CD4-positive, CD25-positive, alpha-beta regulatory T cell (primary cell): Measurements from ENCODE around the gene AFF1. TPM values are rescaled to one million over a fixed set of nuclear protein-coding genes. Genes with fewer than 3 reads are reported as not detected.
"Not testable (repeated sequence)": the region's sequence is repeated elsewhere in the genome, so short reads cannot be mapped to it uniquely, and the experiment has no call there.

Source experiments
- ATAC-seq, 2 donors: fragments of 150-1000 bp; cut with Tn5 transposase; one replicate each; pipeline ENCODE4 v1.10.0; 2021; ENCODE audit warnings: low read depth in 2 of 2, moderate number of reproducible peaks in 2 of 2, moderate library complexity in 1 of 2
- DNase-seq, 3 donors: peaks; one replicate each; pipeline versions ENCODE4 v3.0.0 to v3.0.0-alpha.2; 2012 to 2022; ENCODE audit warnings: mixed read lengths in 1 of 3
- H3K27ac ChIP-seq: one replicate; pipeline ENCODE4 v1.7.0; 2013; ENCODE audit warnings: mild to moderate bottlenecking, low read length; ENCODE audit not compliant: insufficient read depth, poor library complexity, severe bottlenecking
- H3K27me3 ChIP-seq: one replicate; pipeline ENCODE4 v1.7.0; 2013; ENCODE audit warnings: low read length; ENCODE audit not compliant: control insufficient read depth, insufficient read depth
- H3K36me3 ChIP-seq: one replicate; pipeline ENCODE4 v1.7.0; 2013; ENCODE audit warnings: mild to moderate bottlenecking, low read length, moderate library complexity; ENCODE audit not compliant: control insufficient read depth, insufficient read depth
- H3K4me1 ChIP-seq: 2 replicates; pipeline ENCODE4 v1.7.0; 2013; ENCODE audit warnings: mild to moderate bottlenecking, low read length; ENCODE audit not compliant: insufficient read depth, control insufficient read depth, poor library complexity, severe bottlenecking
- H3K4me3 ChIP-seq: one replicate; pipeline ENCODE4 v1.7.0; 2013; ENCODE audit warnings: low read depth, mild to moderate bottlenecking, low read length, moderate library complexity
- H3K9me3 ChIP-seq, 2 experiments: 1 replicate in 1 of 2; 2 replicates in 1 of 2; pipeline ENCODE4 v1.7.0; 2013; ENCODE audit warnings: low read length in 2 of 2, mild to moderate bottlenecking in 1 of 2, moderate library complexity in 1 of 2; ENCODE audit not compliant: control insufficient read depth in 2 of 2
- H3K27ac Mint-ChIP-seq, 3 donors: one replicate each; pipeline ENCODE4 v1.8.0; 2020 to 2022; ENCODE audit warnings: mild to moderate bottlenecking in 3 of 3, mixed read lengths in 3 of 3, moderate library complexity in 2 of 3
- H3K27me3 Mint-ChIP-seq: one replicate; pipeline ENCODE4 v1.8.0; 2022; ENCODE audit warnings: mild to moderate bottlenecking, mixed read lengths
- H3K36me3 Mint-ChIP-seq: one replicate; pipeline ENCODE4 v1.8.0; 2020; ENCODE audit warnings: mixed read lengths
- H3K4me1 Mint-ChIP-seq, 4 donors: one replicate each; pipeline ENCODE4 v1.8.0; 2020 to 2022; ENCODE audit warnings: mixed read lengths in 4 of 4, mild to moderate bottlenecking in 1 of 4
- H3K4me3 Mint-ChIP-seq, 4 donors: one replicate each; pipeline ENCODE4 v1.8.0; 2020 to 2022; ENCODE audit warnings: mild to moderate bottlenecking in 4 of 4, mixed read lengths in 4 of 4, moderate library complexity in 3 of 4
- H3K9me3 Mint-ChIP-seq, 7 donors: one replicate each; pipeline ENCODE4 v1.8.0; 2020 to 2022; ENCODE audit warnings: mixed read lengths in 7 of 7, mild to moderate bottlenecking in 3 of 7, moderate library complexity in 2 of 7
- polyA plus RNA-seq, 4 donors: library from polyadenylated mRNA; unstranded; fragments of 300-500 nt; fragmentation: Illumina TruSeq; gene quantifications; one replicate each; pipeline ENCODE4 v1.2.3, GENCODE V29; 2021
- total RNA-seq: library from RNA; stranded (reverse); gene quantifications from one replicate; pipeline ENCODE4 v1.2.3, GENCODE V29; 2022

Gene AFF1
- total and polyA plus RNA-seq, 5 donors from 2014 or later = 18.1 to 122 (median 37.4) TPM

GRCh38 chr4:87080462-87080861 is 145.7 kb downstream of the AFF1 start:
- no peaks in the 10 kb centered on the region for H3K9me3 Mint-ChIP-seq
- H3K27ac ChIP-seq = no peak overlapping the region
- H3K4me1 Mint-ChIP-seq = peaks cover 35 to 54% (median 42%) of the 10 kb centered on the region in 4 donors
- H3K4me1 ChIP-seq = no peaks in the 10 kb centered on the region
- H3K27me3 Mint-ChIP-seq = no peaks in the 10 kb centered on the region
- no peak overlapping the region for H3K4me3 ChIP-seq
- H3K36me3 Mint-ChIP-seq = peaks cover 9% of the 10 kb centered on the region
- H3K36me3 ChIP-seq = peaks cover 9% of the 10 kb centered on the region
- peak overlapping the region in 1 of 3 donors; percentile 67 for H3K27ac Mint-ChIP-seq
- ATAC-seq = no peak
- H3K4me3 Mint-ChIP-seq = no peak overlapping the region
- no peaks in the 10 kb centered on the region for H3K9me3 ChIP-seq
- DNase-seq = no peak
- no peaks in the 10 kb centered on the region for H3K27me3 ChIP-seq

GRCh38 chr4:87081826-87082225 is 147.0 kb downstream of the AFF1 start:
- Histone ChIP-seq H3K27ac (no peak overlapping the region), H3K4me1 (no peaks in the 10 kb centered on the region), H3K9me3 (no peaks in the 10 kb centered on the region), H3K4me3 (no peak overlapping the region), H3K36me3 (peaks cover 17% of the 10 kb centered on the region), H3K27me3 (no peaks in the 10 kb centered on the region)
- ATAC-seq (no peak), DNase-seq (no peak)
- H3K4me3 Mint-ChIP-seq = no peak overlapping the region
- H3K36me3 Mint-ChIP-seq = peaks cover 14% of the 10 kb centered on the region
- no peaks in the 10 kb centered on the region for H3K9me3 Mint-ChIP-seq
- H3K4me1 Mint-ChIP-seq = peaks cover 23 to 50% (median 35%) of the 10 kb centered on the region in 4 donors
- peak overlapping the region in 1 of 3 donors; percentile 14 for H3K27ac Mint-ChIP-seq
- H3K27me3 Mint-ChIP-seq = no peaks in the 10 kb centered on the region

DNA sequence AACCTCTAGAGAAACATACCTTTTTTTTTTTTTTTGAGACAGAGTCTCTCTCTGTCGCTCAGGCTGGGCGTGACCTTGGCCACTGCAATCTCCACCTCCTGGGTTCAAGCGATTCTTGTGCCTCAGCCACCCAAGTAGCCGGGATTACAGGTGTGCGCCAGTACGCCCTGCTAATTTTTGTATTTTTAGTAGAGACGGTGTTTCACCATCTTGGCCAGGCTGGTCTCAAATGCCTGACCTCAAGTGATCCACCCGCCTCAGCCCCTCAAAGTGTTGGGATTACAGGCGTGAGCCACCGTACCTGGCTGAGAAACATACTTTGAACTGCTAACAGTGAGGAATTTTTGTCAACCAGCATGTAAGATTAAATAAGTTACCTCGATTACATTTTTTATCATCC is 150.9 kb downstream of the AFF1 start:
- not testable (repeated sequence) for H3K27ac Mint-ChIP-seq

DNA sequence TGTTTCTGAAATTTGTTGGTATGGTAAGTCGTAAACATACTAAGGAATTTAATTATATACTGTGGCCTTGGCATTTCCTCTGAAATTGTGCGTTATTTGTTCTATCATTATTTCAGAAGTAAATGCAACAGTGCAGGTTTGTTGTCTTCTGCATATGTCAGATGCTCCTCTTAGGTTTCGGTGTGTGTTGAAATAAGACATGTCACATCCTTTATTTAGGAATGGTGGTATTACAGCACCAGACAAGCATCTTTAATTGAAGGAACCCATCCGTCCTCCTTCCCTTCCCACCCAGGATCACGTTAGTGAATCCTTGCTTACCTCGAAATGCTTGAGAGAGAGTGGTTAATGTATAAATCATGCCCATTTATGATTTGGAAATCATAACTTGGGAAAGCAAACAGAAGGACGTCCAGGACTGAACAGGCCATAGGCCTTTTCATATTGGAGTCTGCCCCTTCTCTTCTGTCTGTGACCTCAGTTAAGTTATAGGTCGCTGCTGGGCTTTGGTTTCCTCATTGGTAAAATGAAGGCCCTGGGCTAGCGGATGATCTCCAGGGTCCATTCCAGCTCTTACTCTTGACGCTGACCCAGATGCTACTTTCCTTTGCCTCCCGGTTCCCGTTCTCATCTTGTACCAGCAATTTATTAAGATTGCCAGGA is 151.5 kb downstream of the AFF1 start:
- Mint-ChIP-seq H3K36me3 (peaks cover 23% of the 10 kb centered on the region), H3K4me3 (no peak overlapping the region), H3K4me1 (peaks cover 24 to 30% (median 27%) of the 10 kb centered on the region in 4 donors), H3K27ac (peak overlapping the region in 1 of 3 donors; percentile 64), H3K27me3 (no peaks in the 10 kb centered on the region), H3K9me3 (no peaks in the 10 kb centered on the region)
- no peak overlapping the region for H3K27ac ChIP-seq
- no peaks in the 10 kb centered on the region for H3K4me1 ChIP-seq
- no peak overlapping the region for H3K4me3 ChIP-seq
- no peaks in the 10 kb centered on the region for H3K27me3 ChIP-seq
- no peak for DNase-seq
- H3K9me3 ChIP-seq = no peaks in the 10 kb centered on the region
- H3K36me3 ChIP-seq = peaks cover 30% of the 10 kb centered on the region
- ATAC-seq = no peak

More for the DNA sequence above, 150.9 kb downstream of the AFF1 start:
- H3K4me3 ChIP-seq, ATAC-seq, H3K27ac ChIP-seq, DNase-seq, H3K27me3 ChIP-seq, H3K9me3 ChIP-seq, H3K9me3 Mint-ChIP-seq, H3K4me3 Mint-ChIP-seq, H3K27me3 Mint-ChIP-seq, H3K4me1 ChIP-seq: not testable (repeated sequence)
- Mint-ChIP-seq H3K36me3 (peaks cover 23% of the 10 kb centered on the region), H3K4me1 (peaks cover 24 to 32% (median 28%) of the 10 kb centered on the region in 4 donors)
- H3K36me3 ChIP-seq = peaks cover 29% of the 10 kb centered on the region

DNA sequence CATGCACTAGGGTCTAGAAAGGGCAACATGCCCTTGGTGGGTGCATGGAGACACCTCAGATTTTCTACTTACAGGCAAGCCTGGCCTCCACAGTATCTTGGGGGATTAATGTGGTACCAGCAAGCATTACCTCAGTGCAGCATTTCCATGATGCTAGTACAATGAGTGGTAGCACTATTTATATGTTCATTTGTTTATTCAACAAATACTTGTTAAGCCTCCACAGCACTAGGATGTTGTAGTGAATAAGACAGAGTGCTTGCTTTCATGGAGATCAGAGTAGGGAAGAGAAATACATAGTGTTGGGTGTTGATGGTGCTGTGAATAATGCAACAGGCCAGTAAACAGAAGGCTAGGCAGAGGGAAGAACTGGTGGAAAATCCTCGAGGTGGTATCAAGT is 152.2 kb downstream of the AFF1 start:
- DNase-seq (no peak), ATAC-seq (no peak)
- Mint-ChIP-seq H3K27ac (peak overlapping the region; percentile 64 to 76 (median 74)), H3K36me3 (peaks cover 19% of the 10 kb centered on the region), H3K4me1 (peaks cover 17 to 23% (median 20%) of the 10 kb centered on the region in 4 donors), H3K4me3 (peak overlapping the region in 1 of 4 donors; percentile 27), H3K27me3 (no peaks in the 10 kb centered on the region), H3K9me3 (no peaks in the 10 kb centered on the region)
- peaks cover 34% of the 10 kb centered on the region for H3K36me3 ChIP-seq
- no peaks in the 10 kb centered on the region for H3K4me1 ChIP-seq
- H3K27ac ChIP-seq = no peak overlapping the region
- no peak overlapping the region for H3K4me3 ChIP-seq
- H3K9me3 ChIP-seq = no peaks in the 10 kb centered on the region
- H3K27me3 ChIP-seq = no peaks in the 10 kb centered on the region

DNA sequence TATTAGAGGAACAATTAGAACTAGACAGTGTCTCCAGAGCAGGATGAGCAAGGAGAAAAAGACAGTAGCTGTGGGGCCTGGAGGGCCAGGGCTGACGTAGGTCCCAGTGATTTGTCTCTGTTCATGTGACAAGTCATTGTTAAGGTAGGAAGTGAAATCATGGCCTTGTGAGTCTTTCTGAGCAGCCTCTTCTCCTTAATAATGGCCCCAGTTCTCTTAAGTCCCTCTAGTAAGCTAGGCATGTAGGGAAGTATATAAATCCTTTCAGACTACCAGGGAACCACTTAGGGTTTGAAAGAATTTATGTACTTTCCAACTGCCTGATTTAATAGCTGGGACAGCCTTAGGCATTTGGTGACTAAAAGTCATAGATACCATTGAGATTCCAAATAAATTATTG is 152.6 kb downstream of the AFF1 start:
- Mint-ChIP-seq H3K4me3 (peak overlapping the region in 1 of 4 donors; percentile 27), H3K27ac (peak overlapping the region in 2 of 3 donors; percentile 74 to 76), H3K27me3 (no peaks in the 10 kb centered on the region), H3K4me1 (peaks cover 16 to 23% (median 20%) of the 10 kb centered on the region in 4 donors), H3K36me3 (peaks cover 19% of the 10 kb centered on the region), H3K9me3 (no peaks in the 10 kb centered on the region)
- DNase-seq = no peak
- H3K4me1 ChIP-seq = no peaks in the 10 kb centered on the region
- H3K27me3 ChIP-seq = no peaks in the 10 kb centered on the region
- H3K36me3 ChIP-seq = peaks cover 34% of the 10 kb centered on the region
- no peak overlapping the region for H3K4me3 ChIP-seq
- no peaks in the 10 kb centered on the region for H3K9me3 ChIP-seq
- no peak overlapping the region for H3K27ac ChIP-seq
- no peak for ATAC-seq

GRCh38 chr4:87088186-87088585 is 153.4 kb downstream of the AFF1 start:
- peak overlapping the region in 2 of 3 donors; percentile 3 to 76 for H3K27ac Mint-ChIP-seq
- no peaks in the 10 kb centered on the region for H3K27me3 Mint-ChIP-seq
- H3K36me3 ChIP-seq = peaks cover 34% of the 10 kb centered on the region
- no peak overlapping the region for H3K4me3 Mint-ChIP-seq
- H3K9me3 ChIP-seq = no peaks in the 10 kb centered on the region
- no peak for DNase-seq
- H3K4me1 ChIP-seq = no peaks in the 10 kb centered on the region
- no peaks in the 10 kb centered on the region for H3K27me3 ChIP-seq
- ATAC-seq = no peak
- H3K4me3 ChIP-seq = no peak overlapping the region
- no peaks in the 10 kb centered on the region for H3K9me3 Mint-ChIP-seq
- peaks cover 15 to 27% (median 19%) of the 10 kb centered on the region in 4 donors for H3K4me1 Mint-ChIP-seq
- no peak overlapping the region for H3K27ac ChIP-seq
- H3K36me3 Mint-ChIP-seq = peaks cover 19% of the 10 kb centered on the region

DNA sequence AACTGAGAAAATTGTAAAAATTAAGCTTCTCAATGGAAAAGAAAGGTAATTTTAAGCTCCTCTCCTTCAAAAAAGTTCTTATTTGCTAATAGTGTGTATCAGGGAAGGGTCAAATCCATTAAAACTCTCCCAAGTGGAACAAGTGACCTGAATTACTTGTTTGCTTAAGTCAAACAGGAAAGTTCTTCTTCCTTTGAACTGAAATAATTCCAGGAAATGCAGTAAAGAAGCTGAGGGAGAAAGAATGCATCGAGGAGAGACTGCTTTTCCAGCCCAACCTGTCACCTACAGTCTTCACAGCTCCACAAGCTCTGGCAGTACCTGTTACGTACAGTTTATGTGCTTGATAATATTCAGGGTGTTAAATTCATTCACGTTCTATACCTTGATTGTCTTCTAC is 154.6 kb downstream of the AFF1 start:
- Histone ChIP-seq H3K27me3 (no peaks in the 10 kb centered on the region), H3K27ac (no peak overlapping the region), H3K4me3 (no peak overlapping the region), H3K36me3 (peaks cover 30% of the 10 kb centered on the region), H3K4me1 (no peaks in the 10 kb centered on the region), H3K9me3 (no peaks in the 10 kb centered on the region)
- Mint-ChIP-seq H3K4me1 (peaks cover 14 to 30% (median 20%) of the 10 kb centered on the region in 4 donors), H3K27ac (no peak overlapping the region), H3K27me3 (no peaks in the 10 kb centered on the region), H3K36me3 (peaks cover 19% of the 10 kb centered on the region), H3K9me3 (no peaks in the 10 kb centered on the region), H3K4me3 (no peak overlapping the region)
- DNase-seq (no peak), ATAC-seq (no peak)
